Activated naive CD8-positive, alpha-beta T cell treated with anti-CD3 and anti-CD28 coated beads, Interleukin-2, amount 10 ng/mL, durations not matched to agents 7 days and 5 days (primary cell): ENCODE measurements around the gene FGFR1OP2. TPM values are rescaled to one million over a fixed set of nuclear protein-coding genes. Genes with fewer than 3 reads are reported as not detected.
A peak's percentile ranks its signal among the peaks of the same experiment; 100 is the strongest.
"Not testable (repeated sequence)": the region's sequence is repeated elsewhere in the genome, so short reads cannot be mapped to it uniquely, and the experiment has no call there.

Experiments
- ATAC-seq: fragments of 150-1000 bp; cut with Tn5 transposase; one replicate; pipeline ENCODE4 v1.10.0; 2021; ENCODE audit warnings: low read depth, moderate library complexity
- POLR2A ChIA-PET: fragments of 350-600 bp; sonication (Branson Sonifier 250); formaldehyde crosslinking; loops from one replicate; lab custom pipeline; 2021; ENCODE audit warnings: antibody characterized with exemption; lab: Charles Lee
- DNase-seq: peaks from one replicate; pipeline ENCODE4 v3.0.0; 2021
- H3K27ac Mint-ChIP-seq: one replicate; pipeline ENCODE4 v1.8.0; 2022; ENCODE audit warnings: mild to moderate bottlenecking, mixed read lengths
- H3K27me3 Mint-ChIP-seq: one replicate; pipeline ENCODE4 v1.8.0; 2022; ENCODE audit warnings: mild to moderate bottlenecking, moderate library complexity, mixed read lengths
- H3K36me3 Mint-ChIP-seq: one replicate; pipeline ENCODE4 v1.8.0; 2021; ENCODE audit warnings: mild to moderate bottlenecking, mixed read lengths
- H3K4me1 Mint-ChIP-seq: one replicate; pipeline ENCODE4 v1.8.0; 2021; ENCODE audit warnings: mixed read lengths
- H3K4me3 Mint-ChIP-seq: one replicate; pipeline ENCODE4 v1.8.0; 2022; ENCODE audit warnings: mild to moderate bottlenecking, moderate library complexity, mixed read lengths
- H3K9me3 Mint-ChIP-seq: one replicate; pipeline ENCODE4 v1.8.0; 2021; ENCODE audit warnings: mixed read lengths
- total RNA-seq, 2 experiments: library from RNA; stranded (reverse); gene quantifications; one replicate each; pipeline ENCODE4 v1.2.3, GENCODE V29; 2021

The FGFR1OP2 gene
- total RNA-seq, 2 experiments from 2014 or later = 102 to 105 TPM

DNA sequence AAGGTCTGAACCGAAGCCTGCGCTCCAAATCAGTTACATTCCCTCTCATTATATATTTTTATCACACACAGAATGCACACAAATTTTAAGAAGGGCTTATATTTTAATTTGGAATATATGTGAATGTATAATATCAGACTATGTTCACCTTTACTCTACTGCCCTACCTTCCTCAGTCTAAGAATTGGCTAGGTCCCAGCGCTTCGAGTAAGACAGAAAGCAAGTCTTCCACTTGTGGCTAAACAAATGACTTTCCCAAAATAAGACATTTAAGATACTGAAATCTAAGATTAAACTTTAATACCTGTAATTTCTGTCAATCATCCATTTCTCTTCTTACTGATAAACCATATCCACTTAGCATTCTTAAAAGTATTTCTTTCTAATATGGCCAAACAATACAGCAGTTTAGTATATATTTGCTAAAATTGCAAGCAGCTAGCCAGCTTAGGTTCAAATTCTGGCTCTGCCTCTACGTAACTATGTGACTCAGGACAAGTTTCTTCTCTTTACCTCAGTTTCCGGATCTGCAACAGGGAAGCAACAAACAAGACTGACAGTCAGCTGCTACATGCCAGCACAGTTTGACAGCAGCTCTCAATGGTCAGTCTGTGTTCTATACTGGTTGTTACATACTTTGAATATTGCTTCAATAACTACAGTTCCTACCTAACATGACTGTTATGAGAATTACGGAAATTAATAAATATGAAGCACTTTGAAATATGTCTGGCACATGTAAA, 2.5 kb upstream of the FGFR1OP2 start:
- H3K9me3 Mint-ChIP-seq = no peaks in the 10 kb centered on the region
- POLR2A ChIA-PET = interaction anchor here (0.6 kb wide), 1 partner anchor 78 kb away, joined by 3 read pairs; no protein-coding TSS in a partner anchor
- H3K4me3 Mint-ChIP-seq = peak overlapping the region; percentile 94
- H3K27ac Mint-ChIP-seq = peak overlapping the region; percentile 76
- ATAC-seq (no peak), DNase-seq (no peak)
- H3K4me1 Mint-ChIP-seq = peaks cover 36% of the 10 kb centered on the region
- no peaks in the 10 kb centered on the region for H3K27me3 Mint-ChIP-seq
- peaks cover 33% of the 10 kb centered on the region for H3K36me3 Mint-ChIP-seq

DNA sequence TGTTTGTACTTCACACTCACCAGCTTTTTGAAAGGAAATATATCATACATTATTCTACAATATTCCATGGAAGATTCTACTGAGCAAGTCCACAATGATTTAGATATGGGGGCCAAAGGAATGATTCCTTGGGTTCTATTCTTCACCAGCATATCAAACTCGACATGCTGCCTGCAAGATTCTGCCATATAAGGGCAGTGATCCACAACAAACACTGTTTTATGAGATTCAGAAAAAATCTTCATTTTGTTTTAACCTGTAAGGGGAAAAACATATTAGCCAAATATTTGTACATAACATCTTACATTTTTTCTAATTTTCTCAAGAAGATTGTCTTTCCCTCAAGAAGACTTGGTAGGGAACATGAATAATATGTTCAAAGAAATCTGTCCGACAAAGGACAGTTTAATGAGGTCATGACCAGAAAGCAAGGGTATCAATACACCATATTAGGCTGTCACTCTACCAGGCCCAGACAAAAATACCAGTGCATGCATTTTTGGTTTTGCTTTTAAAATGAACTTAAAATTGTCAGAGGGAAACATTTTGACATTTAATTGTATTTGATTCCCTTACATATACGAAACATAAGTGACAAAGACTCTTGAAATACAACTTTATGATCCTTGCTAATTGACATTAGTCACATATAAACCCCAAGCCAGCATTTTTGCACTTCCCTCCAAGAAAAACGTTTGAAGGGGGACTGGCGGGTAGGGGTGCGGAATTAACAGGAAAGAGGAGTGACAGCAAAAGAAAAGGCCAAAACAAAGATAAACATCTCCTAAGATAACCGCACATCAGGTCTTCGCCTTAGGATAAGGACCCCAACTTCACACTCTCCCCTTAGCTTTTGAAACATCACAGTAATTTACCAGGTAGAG, 1.5 kb upstream of the FGFR1OP2 start:
- DNase-seq = no peak
- Mint-ChIP-seq H3K27ac (peak overlapping the region; percentile 96), H3K4me1 (peaks cover 37% of the 10 kb centered on the region), H3K9me3 (no peaks in the 10 kb centered on the region), H3K27me3 (no peaks in the 10 kb centered on the region), H3K4me3 (peak overlapping the region; percentile 94), H3K36me3 (peaks cover 31% of the 10 kb centered on the region)
- POLR2A ChIA-PET = interaction anchor here (0.6 to 0.9 kb wide), 3 partner anchors 77 to 85 kb away, joined by 3 to 4 read pairs (median 3); partner anchors contain the start of genes MED21 and TM7SF3
- ATAC-seq = no peak

DNA sequence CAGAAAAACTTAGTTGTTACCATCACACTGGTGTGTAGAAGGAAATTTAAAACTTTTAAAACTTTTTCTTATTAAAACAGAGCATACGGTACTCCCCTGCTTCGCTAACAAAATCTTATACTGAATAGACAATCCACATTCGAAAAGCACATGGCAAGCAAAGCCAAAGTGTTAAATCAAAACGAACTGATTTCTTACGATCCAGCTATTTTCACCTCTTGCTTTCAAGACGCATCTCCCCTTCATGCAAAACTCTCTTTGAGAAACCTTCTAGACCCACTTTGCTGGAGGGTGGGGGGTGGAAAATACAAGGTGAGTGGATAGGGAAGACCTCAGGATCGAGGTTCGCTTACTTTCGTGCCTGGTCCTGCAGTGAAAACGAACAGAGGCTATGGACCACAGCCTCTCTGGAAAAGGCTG, 817 bp upstream of the FGFR1OP2 start:
- peaks cover 37% of the 10 kb centered on the region for H3K4me1 Mint-ChIP-seq
- POLR2A ChIA-PET = interaction anchor here (0.6 to 0.9 kb wide), 2 partner anchors 77 to 85 kb away, joined by 3 to 4 read pairs; partner anchors contain the start of genes MED21 and TM7SF3
- H3K4me3 Mint-ChIP-seq = peak overlapping the region; percentile 94
- no peak for DNase-seq
- peaks cover 32% of the 10 kb centered on the region for H3K36me3 Mint-ChIP-seq
- H3K27ac Mint-ChIP-seq = peak overlapping the region; percentile 96
- no peak for ATAC-seq
- no peaks in the 10 kb centered on the region for H3K27me3 Mint-ChIP-seq
- no peaks in the 10 kb centered on the region for H3K9me3 Mint-ChIP-seq

GRCh38 chr12:26938701-26939062, 412 bp downstream of the FGFR1OP2 start:
- Mint-ChIP-seq H3K9me3 (no peaks in the 10 kb centered on the region), H3K27ac (peak overlapping the region; percentile 96), H3K36me3 (peaks cover 30% of the 10 kb centered on the region), H3K27me3 (no peaks in the 10 kb centered on the region), H3K4me3 (peak overlapping the region; percentile 94), H3K4me1 (peaks cover 37% of the 10 kb centered on the region)
- POLR2A ChIA-PET = interaction anchor here (0.7 to 1.5 kb wide), 3 partner anchors 84 to 1886 kb away, joined by 3 to 6 read pairs (median 4); partner anchors contain the start of gene ITPR2
- ATAC-seq (peak; percentile 1), DNase-seq (no peak)

- Mint-ChIP-seq H3K4me3 (peak overlapping the region; percentile 94), H3K4me1 (peaks cover 42% of the 10 kb centered on the region), H3K27ac (peak overlapping the region; percentile 96), H3K36me3 (peaks cover 34% of the 10 kb centered on the region), H3K27me3 (no peaks in the 10 kb centered on the region), H3K9me3 (no peaks in the 10 kb centered on the region)
- POLR2A ChIA-PET = interaction anchor here (0.7 to 1.5 kb wide), 2 partner anchors 106 to 1886 kb away, joined by 4 to 6 read pairs; partner anchors contain the start of gene ITPR2
- DNase-seq = no peak
- no peak for ATAC-seq
Measured at GRCh38 chr12:26939192-26939832, 1.0 kb downstream of the FGFR1OP2 start.

GRCh38 chr12:26939953-26940352, 1.7 kb downstream of the FGFR1OP2 start:
- H3K9me3 Mint-ChIP-seq = no peaks in the 10 kb centered on the region
- H3K4me1 Mint-ChIP-seq = peaks cover 38% of the 10 kb centered on the region
- peaks cover 30% of the 10 kb centered on the region for H3K36me3 Mint-ChIP-seq
- peak overlapping the region; percentile 94 for H3K4me3 Mint-ChIP-seq
- no peaks in the 10 kb centered on the region for H3K27me3 Mint-ChIP-seq
- ATAC-seq (no peak), DNase-seq (no peak)
- POLR2A ChIA-PET = no interaction called here
- H3K27ac Mint-ChIP-seq = peak overlapping the region; percentile 68

DNA sequence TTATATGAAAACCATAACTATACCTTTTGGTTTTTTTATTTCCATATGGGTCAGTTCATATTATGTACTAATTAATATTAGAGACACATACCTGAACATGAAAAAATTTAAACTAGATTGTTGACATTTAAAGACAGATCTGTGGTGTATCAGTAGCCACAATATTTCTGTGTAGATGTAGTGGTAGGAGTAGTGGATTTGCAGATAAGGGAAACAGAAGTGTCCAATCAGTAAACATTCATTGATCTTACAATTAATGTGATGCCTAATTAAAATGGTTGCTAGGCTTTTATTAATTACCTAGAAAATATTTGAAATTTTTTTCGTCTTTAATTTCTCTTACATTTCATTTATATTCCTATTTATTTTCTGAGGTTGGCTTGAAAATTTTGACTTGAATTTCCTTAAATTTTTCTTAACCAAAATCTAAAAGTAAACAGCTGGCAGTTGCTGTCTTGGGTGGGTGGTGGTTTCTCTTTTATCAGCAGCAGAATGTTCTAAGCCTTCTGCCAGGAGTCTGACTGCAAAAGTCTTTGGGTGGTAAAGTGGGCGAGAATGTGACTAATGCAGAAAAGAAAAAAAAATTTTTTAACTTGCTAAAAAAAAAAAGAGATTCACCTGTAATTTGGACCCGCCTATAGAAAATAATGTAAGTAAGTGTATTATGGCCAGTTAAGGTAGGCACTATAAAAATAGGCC, 2.4 kb downstream of the FGFR1OP2 start:
- Mint-ChIP-seq H3K36me3 (peaks cover 32% of the 10 kb centered on the region), H3K9me3 (no peaks in the 10 kb centered on the region), H3K27ac (peak overlapping the region; percentile 86), H3K4me3 (peak overlapping the region; percentile 94), H3K27me3 (no peaks in the 10 kb centered on the region), H3K4me1 (peaks cover 35% of the 10 kb centered on the region)
- ATAC-seq (no peak), DNase-seq (no peak)
- POLR2A ChIA-PET = interaction anchor here (0.7 kb wide), 1 partner anchor 519 kb away, joined by 3 read pairs; no protein-coding TSS in a partner anchor

DNA sequence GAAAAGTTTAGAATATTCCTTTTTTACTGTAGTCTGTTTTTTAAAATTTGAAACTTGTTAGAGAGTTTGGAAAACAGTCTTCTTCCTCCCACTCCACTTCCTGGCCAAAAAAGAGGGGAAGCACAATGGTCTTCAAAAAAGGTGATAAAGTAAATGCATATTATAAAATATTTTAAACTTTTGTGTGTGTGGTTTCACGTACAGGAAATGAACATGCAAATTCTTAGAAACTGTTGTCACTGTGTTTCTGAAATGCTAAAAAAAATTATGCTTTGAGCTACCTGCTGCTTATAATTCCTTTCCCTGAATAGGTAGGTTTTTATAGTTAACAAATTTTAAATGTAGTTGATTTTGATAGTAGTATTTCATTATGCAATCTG, 2.9 kb downstream of the FGFR1OP2 start:
- Mint-ChIP-seq H3K27me3 (no peaks in the 10 kb centered on the region), H3K36me3 (peaks cover 33% of the 10 kb centered on the region), H3K27ac (peak overlapping the region; percentile 86), H3K9me3 (no peaks in the 10 kb centered on the region), H3K4me3 (peak overlapping the region; percentile 94), H3K4me1 (peaks cover 34% of the 10 kb centered on the region)
- POLR2A ChIA-PET = interaction anchor here (2.2 kb wide), 1 partner anchor 108 kb away, joined by 10 read pairs; the partner anchor contains the start of gene ITPR2
- ATAC-seq = no peak
- DNase-seq = no peak

GRCh38 chr12:26948309-26948708, 10.0 kb downstream of the FGFR1OP2 start:
- POLR2A ChIA-PET = no interaction called here

GRCh38 chr12:26953447-26953846, 15.2 kb downstream of the FGFR1OP2 start:
- Mint-ChIP-seq H3K36me3 (peaks cover 37% of the 10 kb centered on the region), H3K27me3 (no peaks in the 10 kb centered on the region), H3K4me1 (peaks cover 22% of the 10 kb centered on the region), H3K9me3 (peaks cover under 1% of the 10 kb centered on the region), H3K27ac (no peak overlapping the region), H3K4me3 (no peak overlapping the region)
- no peak for DNase-seq
- POLR2A ChIA-PET = no interaction called here
- no peak for ATAC-seq

More at GRCh38 chr12:26948309-26948708, 10.0 kb downstream of the FGFR1OP2 start:
- no peak overlapping the region for H3K4me3 Mint-ChIP-seq
- peaks cover 4% of the 10 kb centered on the region for H3K9me3 Mint-ChIP-seq
- H3K27ac Mint-ChIP-seq = no peak overlapping the region
- DNase-seq (no peak), ATAC-seq (no peak)
- peaks cover 60% of the 10 kb centered on the region for H3K36me3 Mint-ChIP-seq
- no peaks in the 10 kb centered on the region for H3K27me3 Mint-ChIP-seq
- peaks cover 34% of the 10 kb centered on the region for H3K4me1 Mint-ChIP-seq

- Mint-ChIP-seq H3K4me1 (peaks cover 22% of the 10 kb centered on the region), H3K27ac (no peak overlapping the region), H3K4me3 (no peak overlapping the region), H3K9me3 (no peaks in the 10 kb centered on the region), H3K27me3 (no peaks in the 10 kb centered on the region), H3K36me3 (peaks cover 32% of the 10 kb centered on the region)
- ATAC-seq (no peak), DNase-seq (no peak)
- POLR2A ChIA-PET = no interaction called here
Measured at GRCh38 chr12:26954027-26954426, 15.8 kb downstream of the FGFR1OP2 start.

GRCh38 chr12:26961391-26961790, 23.1 kb downstream of the FGFR1OP2 start:
- H3K9me3 Mint-ChIP-seq, DNase-seq, H3K4me3 Mint-ChIP-seq, POLR2A ChIA-PET, H3K27me3 Mint-ChIP-seq, H3K4me1 Mint-ChIP-seq, H3K27ac Mint-ChIP-seq, ATAC-seq: not testable (repeated sequence)
- H3K36me3 Mint-ChIP-seq = peaks cover 36% of the 10 kb centered on the region
